ENCODE measurements around the gene WDR59.

- TF ChIP-seq CTCF (IDR thresholded peaks at IDR 0.05) (no peak), POLR2A (IDR thresholded peaks at IDR 0.05) (no peak), EP300 (IDR thresholded peaks at IDR 0.05) (no peak)
These were observed 45.2 kb downstream of the WDR59 start for GRCh38 chr16:74939688-74940087.

All from tibial nerve (tissue), 4 donors.